ENCODE data around the gene UCN2.

UCN2 gene

GRCh38 chr3:48546203-48546829 is 17.3 kb downstream of the UCN2 start:
- no peak for TF ChIP-seq CTCF (IDR thresholded peaks at IDR 0.05; ENCODE audit: extremely low read depth, missing control alignments)
- DNase-seq (ENCODE audit: low spot score): no peak

- TF ChIP-seq CTCF (IDR thresholded peaks at IDR 0.05; ENCODE audit: extremely low read depth, missing control alignments): no peak
These were observed 19.4 kb downstream of the UCN2 start for GRCh38 chr3:48544141-48544540.

GRCh38 chr3:48543271-48543866 is 20.2 kb downstream of the UCN2 start:
- no peak for DNase-seq (ENCODE audit: low spot score)
- TF ChIP-seq CTCF (IDR thresholded peaks at IDR 0.05; ENCODE audit: extremely low read depth, missing control alignments): no peak

More at GRCh38 chr3:48544141-48544540, 19.4 kb downstream of the UCN2 start:
- no peak for DNase-seq (ENCODE audit: low spot score)

GRCh38 chr3:48538451-48538850 is 25.1 kb downstream of the UCN2 start:
- TF ChIP-seq CTCF (IDR thresholded peaks at IDR 0.05; ENCODE audit: extremely low read depth, missing control alignments): no peak
- no peak for DNase-seq (ENCODE audit: low spot score)

- no peak for DNase-seq (ENCODE audit: low spot score)
- no peak for TF ChIP-seq CTCF (IDR thresholded peaks at IDR 0.05; ENCODE audit: extremely low read depth, missing control alignments)
These were observed 26.8 kb downstream of the UCN2 start for GRCh38 chr3:48536785-48537184.

- DNase-seq (ENCODE audit: low spot score): no peak
- TF ChIP-seq CTCF (IDR thresholded peaks at IDR 0.05; ENCODE audit: extremely low read depth, missing control alignments): no peak
These were observed 27.5 kb downstream of the UCN2 start for GRCh38 chr3:48536116-48536515.

GRCh38 chr3:48535578-48535977 is 28.0 kb downstream of the UCN2 start:
- no peak for TF ChIP-seq CTCF (IDR thresholded peaks at IDR 0.05; ENCODE audit: extremely low read depth, missing control alignments)

More at GRCh38 chr3:48535578-48535977, 28.0 kb downstream of the UCN2 start:
- DNase-seq (ENCODE audit: low spot score): no peak

Data from GM20000 (cell line).